ENCODE data around the gene RAB5A.

The RAB5A gene

GRCh38 chr3:19940643-19941042, 6.3 kb upstream of the RAB5A start:
- TF ChIP-seq, protein P1, sequence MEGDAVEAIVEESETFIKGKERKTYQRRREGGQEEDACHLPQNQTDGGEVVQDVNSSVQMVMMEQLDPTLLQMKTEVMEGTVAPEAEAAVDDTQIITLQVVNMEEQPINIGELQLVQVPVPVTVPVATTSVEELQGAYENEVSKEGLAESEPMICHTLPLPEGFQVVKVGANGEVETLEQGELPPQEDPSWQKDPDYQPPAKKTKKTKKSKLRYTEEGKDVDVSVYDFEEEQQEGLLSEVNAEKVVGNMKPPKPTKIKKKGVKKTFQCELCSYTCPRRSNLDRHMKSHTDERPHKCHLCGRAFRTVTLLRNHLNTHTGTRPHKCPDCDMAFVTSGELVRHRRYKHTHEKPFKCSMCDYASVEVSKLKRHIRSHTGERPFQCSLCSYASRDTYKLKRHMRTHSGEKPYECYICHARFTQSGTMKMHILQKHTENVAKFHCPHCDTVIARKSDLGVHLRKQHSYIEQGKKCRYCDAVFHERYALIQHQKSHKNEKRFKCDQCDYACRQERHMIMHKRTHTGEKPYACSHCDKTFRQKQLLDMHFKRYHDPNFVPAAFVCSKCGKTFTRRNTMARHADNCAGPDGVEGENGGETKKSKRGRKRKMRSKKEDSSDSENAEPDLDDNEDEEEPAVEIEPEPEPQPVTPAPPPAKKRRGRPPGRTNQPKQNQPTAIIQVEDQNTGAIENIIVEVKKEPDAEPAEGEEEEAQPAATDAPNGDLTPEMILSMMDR (IDR thresholded peaks at IDR 0.05; ENCODE audit: low read depth, low read length) = no peak
- TF ChIP-seq EZH2phosphoT487 (IDR thresholded peaks at IDR 0.05; ENCODE audit: low read depth) = no peak
- no peak overlapping the region for H3K4me3 ChIP-seq (ENCODE audit: low read length)
- no peaks in the 10 kb centered on the region for H3K36me3 ChIP-seq (replicated peaks; ENCODE audit: low read depth, low read length)
- peaks cover 2% of the 10 kb centered on the region for H3K4me1 ChIP-seq (ENCODE audit: low read length)
- H3K9ac ChIP-seq (ENCODE audit: low read length) = no peak overlapping the region
- H4K20me1 ChIP-seq (ENCODE audit: insufficient read depth, low read length) = no peaks in the 10 kb centered on the region
- no peaks in the 10 kb centered on the region for H3K79me2 ChIP-seq (ENCODE audit: low read length)
- H2AFZ ChIP-seq (ENCODE audit: low read depth, low read length) = no peak overlapping the region
- no peaks in the 10 kb centered on the region for H3K9me3 ChIP-seq (ENCODE audit: insufficient read depth, low read length)
- no peaks in the 10 kb centered on the region for H3K27me3 ChIP-seq (ENCODE audit: low read depth, low read length)
- no peak overlapping the region for H3K4me2 ChIP-seq (ENCODE audit: low read length)
- H3K27ac ChIP-seq (ENCODE audit: low read length) = no peak overlapping the region

GRCh38 chr3:19945534-19945933, 1.4 kb upstream of the RAB5A start:
- Histone ChIP-seq H3K9me3 (ENCODE audit: insufficient read depth, low read length) (no peaks in the 10 kb centered on the region), H3K79me2 (ENCODE audit: low read length) (peaks cover 37% of the 10 kb centered on the region), H3K9ac (ENCODE audit: low read length) (no peak overlapping the region), H3K27ac (ENCODE audit: low read length) (no peak overlapping the region), H2AFZ (ENCODE audit: low read depth, low read length) (no peak overlapping the region), H3K4me2 (ENCODE audit: low read length) (peak overlapping the region; percentile 97), H4K20me1 (ENCODE audit: insufficient read depth, low read length) (peaks cover 26% of the 10 kb centered on the region), H3K4me1 (ENCODE audit: low read length) (peaks cover 24% of the 10 kb centered on the region), H3K4me3 (ENCODE audit: low read length) (peak overlapping the region; percentile 92), H3K27me3 (ENCODE audit: low read depth, low read length) (no peaks in the 10 kb centered on the region), H3K36me3 (replicated peaks; ENCODE audit: low read depth, low read length) (peaks cover 4% of the 10 kb centered on the region)
- no peak for TF ChIP-seq EZH2phosphoT487 (IDR thresholded peaks at IDR 0.05; ENCODE audit: low read depth)
- TF ChIP-seq, protein P1 (IDR thresholded peaks at IDR 0.05; ENCODE audit: low read depth, low read length) = no peak

DNA sequence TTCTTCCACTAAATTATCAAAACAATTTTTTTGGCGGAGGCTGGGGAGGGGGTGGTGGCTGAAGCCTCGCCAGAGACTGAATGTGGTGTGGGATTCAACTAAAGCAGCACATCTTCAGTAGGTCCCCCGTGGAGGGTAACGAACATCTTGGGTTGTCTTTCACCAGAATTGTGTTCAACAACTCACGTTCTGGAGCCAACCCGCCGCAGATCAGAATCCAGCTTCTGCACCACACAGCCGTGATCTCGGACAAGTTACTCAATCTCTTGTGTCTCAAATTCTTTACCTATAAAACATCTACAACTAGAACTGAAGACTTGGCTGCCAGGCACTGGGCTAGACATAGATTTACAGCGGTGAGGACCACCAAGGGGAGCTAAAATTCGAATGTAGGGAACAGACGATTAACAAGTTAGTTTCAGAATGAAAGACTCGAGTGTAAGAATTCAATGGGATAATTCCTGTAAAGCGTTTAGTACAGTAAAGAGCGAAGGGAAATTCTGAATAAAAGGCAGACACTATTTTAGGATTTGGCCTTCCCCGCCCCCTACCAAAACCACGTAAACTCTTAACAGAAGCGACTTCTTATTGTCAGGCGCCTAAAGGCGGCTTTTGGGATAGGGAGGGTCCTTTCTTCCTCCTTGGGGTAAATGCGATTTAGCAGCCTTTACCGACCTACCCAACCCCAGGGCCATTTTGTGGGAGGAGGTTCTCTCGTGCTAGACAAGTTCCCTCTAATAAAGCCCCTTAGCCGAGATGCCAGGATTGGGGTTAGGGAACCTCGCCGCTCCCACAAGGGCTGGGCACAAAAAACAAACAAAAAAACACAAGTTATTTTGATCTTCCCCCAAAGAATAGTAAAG, 697 bp upstream of the RAB5A start:
- Histone ChIP-seq H3K9me3 (ENCODE audit: insufficient read depth, low read length) (no peaks in the 10 kb centered on the region), H3K79me2 (ENCODE audit: low read length) (peaks cover 44% of the 10 kb centered on the region), H3K4me2 (ENCODE audit: low read length) (peak overlapping the region; percentile 97), H3K36me3 (replicated peaks; ENCODE audit: low read depth, low read length) (peaks cover 8% of the 10 kb centered on the region), H3K27ac (ENCODE audit: low read length) (peak overlapping the region; percentile 88), H4K20me1 (ENCODE audit: insufficient read depth, low read length) (peaks cover 26% of the 10 kb centered on the region), H3K4me3 (ENCODE audit: low read length) (peak overlapping the region; percentile 92), H2AFZ (ENCODE audit: low read depth, low read length) (peak overlapping the region; percentile 73), H3K27me3 (ENCODE audit: low read depth, low read length) (no peaks in the 10 kb centered on the region), H3K9ac (ENCODE audit: low read length) (peak overlapping the region; percentile 94), H3K4me1 (ENCODE audit: low read length) (peaks cover 24% of the 10 kb centered on the region)
- TF ChIP-seq EZH2phosphoT487 (IDR thresholded peaks at IDR 0.05; ENCODE audit: low read depth) = no peak
- TF ChIP-seq, protein P1 (IDR thresholded peaks at IDR 0.05; ENCODE audit: low read depth, low read length) = no peak

DNA sequence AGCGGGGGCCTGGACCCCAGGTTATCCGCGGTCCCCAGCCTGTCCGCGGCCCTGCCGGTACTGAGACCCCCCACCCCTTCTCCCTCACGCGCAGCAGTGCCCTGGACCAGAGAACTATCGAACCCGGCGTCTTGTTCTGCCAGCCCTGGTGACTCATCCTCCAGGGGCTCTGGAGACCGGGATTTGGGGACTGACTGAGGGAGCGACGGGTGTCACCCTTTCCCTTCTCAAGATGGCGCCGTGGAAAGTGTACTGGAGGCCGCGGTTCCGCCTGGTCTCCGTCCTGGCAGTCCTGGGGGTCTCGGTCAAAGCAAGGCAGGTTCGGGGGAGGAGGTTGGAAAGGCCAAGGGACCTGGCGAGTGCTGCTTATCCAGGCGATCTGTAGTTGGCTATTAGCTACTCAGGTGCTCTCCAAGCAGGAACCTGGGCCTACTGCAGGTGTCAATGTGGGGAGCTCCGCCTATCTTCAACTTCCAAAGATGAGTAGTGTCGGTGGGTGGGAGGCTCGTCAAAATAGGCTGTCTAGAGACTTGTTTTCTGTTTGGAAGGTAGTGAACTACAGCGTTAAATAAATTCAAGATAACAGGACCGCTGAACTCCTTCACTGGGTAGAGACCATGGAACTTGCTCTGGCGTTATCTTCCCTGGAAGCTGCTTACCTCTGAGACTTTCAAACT, 790 bp downstream of the RAB5A start:
- Histone ChIP-seq H3K27ac (ENCODE audit: low read length) (peak overlapping the region; percentile 88), H3K27me3 (ENCODE audit: low read depth, low read length) (no peaks in the 10 kb centered on the region), H2AFZ (ENCODE audit: low read depth, low read length) (peak overlapping the region; percentile 10; the same call in 1 of the 2 replicates), H3K36me3 (replicated peaks; ENCODE audit: low read depth, low read length) (peaks cover 20% of the 10 kb centered on the region), H3K4me2 (ENCODE audit: low read length) (peak overlapping the region; percentile 84), H3K4me1 (ENCODE audit: low read length) (peaks cover 24% of the 10 kb centered on the region), H4K20me1 (ENCODE audit: insufficient read depth, low read length) (peaks cover 31% of the 10 kb centered on the region), H3K9ac (ENCODE audit: low read length) (peak overlapping the region; percentile 93), H3K79me2 (ENCODE audit: low read length) (peaks cover 59% of the 10 kb centered on the region), H3K4me3 (ENCODE audit: low read length) (peak overlapping the region; percentile 92), H3K9me3 (ENCODE audit: insufficient read depth, low read length) (no peaks in the 10 kb centered on the region)
- TF ChIP-seq, protein P1 (IDR thresholded peaks at IDR 0.05; ENCODE audit: low read depth, low read length) = no peak
- no peak for TF ChIP-seq EZH2phosphoT487 (IDR thresholded peaks at IDR 0.05; ENCODE audit: low read depth)
